Coronary artery (tissue), 2 donors: ENCODE results near the gene FAM83C.

ENCODE experiments used
- DNase-seq: peaks from one replicate; pipeline ENCODE4 v3.0.0-alpha.2; 2017; ENCODE audit warnings: low spot score
- H3K27ac ChIP-seq, 2 donors: fragments of 200-600 bp; sonication (generic); one replicate each; pipeline ENCODE4 v1.5.1; 2016 to 2019
- H3K4me3 ChIP-seq: fragments of 200-600 bp; sonication (generic); 2 replicates; pipeline ENCODE4 v1.5.1; 2016; ENCODE audit warnings: mild to moderate bottlenecking, moderate library complexity
- TF ChIP-seq, protein P1 (sequence below): fragments of 200-600 bp; sonication (generic); IDR thresholded peaks from one replicate; pipeline ENCODE4 v1.5.1; 2019; ENCODE audit warnings: antibody characterized with exemption

FAM83C gene

GRCh38 chr20:35237486-35237885 lies 54.7 kb downstream of the FAM83C start:
- DNase-seq, result no peak
- Histone ChIP-seq H3K4me3 (no peak overlapping the region), H3K27ac (no peak overlapping the region)
- TF ChIP-seq, protein P1, sequence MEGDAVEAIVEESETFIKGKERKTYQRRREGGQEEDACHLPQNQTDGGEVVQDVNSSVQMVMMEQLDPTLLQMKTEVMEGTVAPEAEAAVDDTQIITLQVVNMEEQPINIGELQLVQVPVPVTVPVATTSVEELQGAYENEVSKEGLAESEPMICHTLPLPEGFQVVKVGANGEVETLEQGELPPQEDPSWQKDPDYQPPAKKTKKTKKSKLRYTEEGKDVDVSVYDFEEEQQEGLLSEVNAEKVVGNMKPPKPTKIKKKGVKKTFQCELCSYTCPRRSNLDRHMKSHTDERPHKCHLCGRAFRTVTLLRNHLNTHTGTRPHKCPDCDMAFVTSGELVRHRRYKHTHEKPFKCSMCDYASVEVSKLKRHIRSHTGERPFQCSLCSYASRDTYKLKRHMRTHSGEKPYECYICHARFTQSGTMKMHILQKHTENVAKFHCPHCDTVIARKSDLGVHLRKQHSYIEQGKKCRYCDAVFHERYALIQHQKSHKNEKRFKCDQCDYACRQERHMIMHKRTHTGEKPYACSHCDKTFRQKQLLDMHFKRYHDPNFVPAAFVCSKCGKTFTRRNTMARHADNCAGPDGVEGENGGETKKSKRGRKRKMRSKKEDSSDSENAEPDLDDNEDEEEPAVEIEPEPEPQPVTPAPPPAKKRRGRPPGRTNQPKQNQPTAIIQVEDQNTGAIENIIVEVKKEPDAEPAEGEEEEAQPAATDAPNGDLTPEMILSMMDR, result no peak

DNA sequence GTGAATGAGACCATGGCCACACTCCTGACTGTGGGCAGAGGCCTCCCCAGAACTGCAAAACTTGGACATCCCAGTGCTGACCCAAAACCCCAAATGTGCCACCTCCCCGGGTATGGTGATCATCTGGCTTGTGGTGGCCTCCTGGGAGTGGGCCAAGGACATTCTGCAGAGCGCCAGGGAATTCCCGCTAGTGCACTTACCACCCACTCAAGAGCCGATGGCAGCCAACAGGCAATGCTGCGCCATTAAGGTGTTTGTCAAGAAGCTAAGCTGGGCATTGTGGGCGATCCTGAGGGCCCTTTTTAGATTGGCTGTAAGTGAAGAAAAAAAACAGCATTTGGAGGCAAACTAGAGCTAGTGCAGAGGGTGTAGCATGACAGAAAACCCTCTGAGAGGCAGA lies 56.3 kb downstream of the FAM83C start:
- Histone ChIP-seq H3K4me3 (no peak overlapping the region), H3K27ac (no peak overlapping the region)
- DNase-seq, result no peak
- TF ChIP-seq, protein P1, result no peak
